Measurements from ENCODE around the gene CORIN. TPM values are rescaled to one million over a fixed set of nuclear protein-coding genes. Genes with fewer than 3 reads are reported as not detected.

CORIN gene
- total RNA-seq, 4 donors from 2014 or later = 0.11 to 0.96 (median 0.21) TPM

DNA sequence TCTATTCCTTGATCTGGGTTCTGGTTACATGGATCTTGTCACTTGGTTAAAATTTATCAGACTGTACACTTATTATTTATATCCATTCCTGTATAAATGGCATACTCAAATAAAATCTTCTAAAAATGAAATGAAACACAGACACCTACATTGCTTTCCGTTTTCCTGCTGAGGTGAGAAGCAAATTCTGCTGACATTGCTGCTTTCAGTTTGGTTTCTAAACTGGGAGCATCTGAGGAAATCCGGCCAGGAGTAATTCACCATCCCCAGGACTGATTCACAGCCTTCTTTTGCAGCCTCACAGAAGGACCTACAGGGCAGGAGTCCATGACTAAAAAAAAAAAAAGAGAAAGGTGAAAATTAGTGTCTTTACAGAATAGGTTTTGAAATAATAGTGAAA, 93.6 kb downstream of the CORIN start:
- WGBS, 2 donors = 68 to 70% methylated on average over 2 of the region's 2 CpGs
- no peak overlapping the region for H3K4me3 ChIP-seq (replicated peaks in 1 of 3)

DNA sequence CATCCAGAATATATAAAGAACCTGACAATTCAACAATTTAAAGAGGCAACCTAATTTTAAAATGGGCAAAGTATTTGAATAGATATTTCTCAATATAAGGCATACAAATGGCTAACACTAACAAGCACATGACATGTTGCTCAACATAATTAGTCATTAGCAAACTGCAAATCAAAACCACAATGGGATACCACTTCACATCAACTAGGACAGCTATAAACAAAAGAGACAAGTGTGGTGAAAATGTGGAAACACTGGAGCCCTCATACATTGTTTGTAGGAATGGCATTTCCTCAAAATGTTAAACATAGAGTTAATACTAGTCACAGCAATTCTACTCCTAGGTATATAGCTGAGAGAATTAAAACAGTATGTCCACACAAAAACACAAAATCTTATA, 96.7 kb downstream of the CORIN start:
- no peaks in the 10 kb centered on the region for H3K27me3 ChIP-seq
- intact Hi-C loops (cut with DNase I) = no loop called here
- no peak for TF ChIP-seq POLR2A (IDR thresholded peaks at IDR 0.05)
- no peak for TF ChIP-seq CTCF (IDR thresholded peaks at IDR 0.05)
- no peak overlapping the region for H3K4me3 ChIP-seq (replicated peaks in 1 of 3)
- H3K36me3 ChIP-seq = no peaks in the 10 kb centered on the region
- no peak for DNase-seq
- H3K4me1 ChIP-seq = no peaks in the 10 kb centered on the region
- H3K9me3 ChIP-seq = no peaks in the 10 kb centered on the region
- H3K27ac ChIP-seq = no peak overlapping the region

More for the DNA sequence above, 93.6 kb downstream of the CORIN start:
- TF ChIP-seq POLR2A (IDR thresholded peaks at IDR 0.05) = no peak
- TF ChIP-seq CTCF (IDR thresholded peaks at IDR 0.05) = no peak
- Histone ChIP-seq H3K27ac (no peak overlapping the region), H3K36me3 (no peaks in the 10 kb centered on the region), H3K27me3 (no peaks in the 10 kb centered on the region), H3K4me1 (no peaks in the 10 kb centered on the region), H3K9me3 (no peaks in the 10 kb centered on the region)
- DNase-seq = no peak
- intact Hi-C loops (cut with DNase I) = no loop called here

DNA sequence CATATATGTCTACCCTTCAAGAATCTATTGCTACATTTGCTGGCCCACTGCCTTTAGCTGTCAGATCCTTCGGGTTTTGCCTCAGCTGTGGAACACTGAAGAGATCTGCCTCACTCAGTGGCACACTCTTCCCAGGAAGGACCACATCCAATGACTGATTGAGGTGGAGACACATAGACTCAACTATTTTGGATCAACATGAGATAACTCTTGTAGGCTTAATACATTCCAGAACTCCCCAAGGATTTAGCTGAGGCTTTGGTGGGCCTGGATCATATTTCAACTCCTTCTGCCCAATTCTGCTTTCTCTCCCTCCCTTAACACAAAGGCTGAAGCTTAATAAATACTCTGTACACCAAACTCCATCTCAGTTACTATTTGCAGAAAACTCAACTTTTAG, 100.5 kb downstream of the CORIN start:
- H3K4me1 ChIP-seq = no peaks in the 10 kb centered on the region
- no peaks in the 10 kb centered on the region for H3K9me3 ChIP-seq
- no peak for DNase-seq
- TF ChIP-seq CTCF (IDR thresholded peaks at IDR 0.05) (no peak), POLR2A (IDR thresholded peaks at IDR 0.05) (no peak)
- H3K27me3 ChIP-seq = no peaks in the 10 kb centered on the region
- WGBS, 2 donors = 60 to 76% methylated on average over 1 of the region's 1 CpG
- H3K36me3 ChIP-seq = no peaks in the 10 kb centered on the region
- H3K27ac ChIP-seq = no peak overlapping the region
- intact Hi-C loops (cut with DNase I) = no loop called here
- no peak overlapping the region for H3K4me3 ChIP-seq (replicated peaks in 1 of 3)

DNA sequence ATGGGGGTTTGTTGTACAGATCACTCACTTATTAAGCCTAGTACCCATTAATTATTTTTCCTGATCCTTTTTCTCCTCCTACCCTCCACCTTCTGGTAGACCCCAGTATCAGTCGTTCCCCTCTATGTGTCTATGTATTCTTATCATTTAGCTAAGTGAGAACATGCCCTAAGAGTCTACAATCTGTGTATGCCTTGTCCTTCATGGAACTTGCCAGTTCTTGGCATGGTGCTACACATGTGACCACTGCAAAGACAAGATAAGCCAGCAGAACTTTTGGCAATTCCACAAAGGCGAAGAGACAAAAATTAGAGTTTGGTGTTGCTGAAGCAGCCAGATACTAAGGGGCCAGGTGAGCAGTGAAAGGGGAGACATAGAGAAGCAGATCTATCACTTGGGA, 101.3 kb downstream of the CORIN start:
- Histone ChIP-seq H3K36me3 (no peaks in the 10 kb centered on the region), H3K27me3 (no peaks in the 10 kb centered on the region), H3K9me3 (no peaks in the 10 kb centered on the region), H3K27ac (no peak overlapping the region), H3K4me1 (no peaks in the 10 kb centered on the region), H3K4me3 (replicated peaks in 1 of 3) (no peak overlapping the region)
- no peak for TF ChIP-seq POLR2A (IDR thresholded peaks at IDR 0.05)
- no peak for TF ChIP-seq CTCF (IDR thresholded peaks at IDR 0.05)
- 72 to 73% methylated on average over 2 of the region's 2 CpGs for WGBS, 2 donors
- DNase-seq = no peak
- intact Hi-C loops (cut with DNase I) = no loop called here

GRCh38 chr4:47736146-47736545, 101.7 kb downstream of the CORIN start:
- Histone ChIP-seq H3K4me3 (replicated peaks in 1 of 3) (no peak overlapping the region), H3K27me3 (no peaks in the 10 kb centered on the region), H3K36me3 (no peaks in the 10 kb centered on the region), H3K27ac (no peak overlapping the region), H3K4me1 (no peaks in the 10 kb centered on the region), H3K9me3 (no peaks in the 10 kb centered on the region)
- no peak for DNase-seq
- TF ChIP-seq CTCF (IDR thresholded peaks at IDR 0.05) = no peak
- TF ChIP-seq POLR2A (IDR thresholded peaks at IDR 0.05) = no peak
- 2 to 8% methylated on average over 1 of the region's 1 CpG for WGBS, 2 donors
- intact Hi-C loops (cut with DNase I) = no loop called here
